Loucy (cell line): ENCODE measurements around the gene MIEF1.

Experiments used
- H2AFZ ChIP-seq: fragments of 200-600 bp; sonication (generic); 2 replicates; pipeline ENCODE4 v1.6.0; 2016; ENCODE audit warnings: antibody characterized with exemption, mild to moderate bottlenecking, low read length, moderate library complexity
- H3F3A ChIP-seq: fragments of 200-600 bp; 2 replicates; pipeline ENCODE4 v1.6.0; 2016; ENCODE audit warnings: antibody characterized with exemption, low read depth, mild to moderate bottlenecking
- H3K27me3 ChIP-seq: fragments of 200-600 bp; sonication (generic); 2 replicates; pipeline ENCODE4 v1.6.1; 2014; ENCODE audit warnings: low read length, mild to moderate bottlenecking; ENCODE audit not compliant: insufficient read depth, poor library complexity, severe bottlenecking
- H3K36me3 ChIP-seq: fragments of 200-600 bp; sonication (generic); 2 replicates; pipeline ENCODE4 v1.6.1; 2016; ENCODE audit warnings: low read length; ENCODE audit not compliant: insufficient read depth
- H3K4me1 ChIP-seq: fragments of 200-600 bp; sonication (generic); 2 replicates; pipeline ENCODE4 v1.5.1; 2014; ENCODE audit warnings: low read length, mild to moderate bottlenecking; ENCODE audit not compliant: insufficient read depth, poor library complexity, severe bottlenecking
- H3K4me2 ChIP-seq: fragments of 200-600 bp; sonication (generic); 2 replicates; pipeline ENCODE4 v1.6.0; 2014; ENCODE audit warnings: antibody characterized with exemption, low read length, low read depth, mild to moderate bottlenecking; ENCODE audit not compliant: poor library complexity, severe bottlenecking
- H3K4me3 ChIP-seq: fragments of 200-600 bp; sonication (generic); 2 replicates; pipeline ENCODE4 v1.5.1; 2014; ENCODE audit warnings: low read length, mild to moderate bottlenecking, mixed read lengths; ENCODE audit not compliant: poor library complexity, severe bottlenecking
- H3K79me2 ChIP-seq: fragments of 200-600 bp; sonication (generic); 2 replicates; pipeline ENCODE4 v1.6.1; 2014; ENCODE audit warnings: low read length; ENCODE audit not compliant: insufficient read depth
- H3K9ac ChIP-seq: fragments of 200-600 bp; sonication (generic); 2 replicates; pipeline ENCODE4 v1.6.0; 2014; ENCODE audit warnings: mild to moderate bottlenecking, low read depth, low read length, moderate library complexity; ENCODE audit not compliant: poor library complexity, severe bottlenecking
- H3K9me2 ChIP-seq: fragments of 200-600 bp; sonication (generic); replicated peaks from 2 replicates; pipeline ENCODE4 v1.6.1; 2016; ENCODE audit warnings: low read depth, low read length, mixed read lengths
- H3K9me3 ChIP-seq: fragments of 200-600 bp; sonication (generic); 2 replicates; pipeline ENCODE4 v1.6.1; 2014; ENCODE audit warnings: mild to moderate bottlenecking, antibody characterized with exemption, low read length, low read depth; ENCODE audit not compliant: insufficient read depth
- H4K20me1 ChIP-seq: fragments of 200-600 bp; sonication (generic); 2 replicates; pipeline ENCODE4 v1.6.0; 2014; ENCODE audit warnings: antibody characterized with exemption, low read length, mild to moderate bottlenecking; ENCODE audit not compliant: insufficient read depth, poor library complexity, severe bottlenecking
- EZH2phosphoT487 ChIP-seq: fragments of 200-600 bp; IDR thresholded peaks from 2 replicates; pipeline ENCODE4 v1.6.1; 2018; ENCODE audit warnings: antibody characterized with exemption, mild to moderate bottlenecking, moderate library complexity, borderline replicate concordance
- TF ChIP-seq, protein P1 (sequence below): fragments of 200-600 bp; sonication (generic); conservative IDR thresholded peaks from 2 replicates; pipeline ENCODE4 v1.5.1; 2014; ENCODE audit warnings: mild to moderate bottlenecking, antibody characterized with exemption, low read length

MIEF1 gene

DNA sequence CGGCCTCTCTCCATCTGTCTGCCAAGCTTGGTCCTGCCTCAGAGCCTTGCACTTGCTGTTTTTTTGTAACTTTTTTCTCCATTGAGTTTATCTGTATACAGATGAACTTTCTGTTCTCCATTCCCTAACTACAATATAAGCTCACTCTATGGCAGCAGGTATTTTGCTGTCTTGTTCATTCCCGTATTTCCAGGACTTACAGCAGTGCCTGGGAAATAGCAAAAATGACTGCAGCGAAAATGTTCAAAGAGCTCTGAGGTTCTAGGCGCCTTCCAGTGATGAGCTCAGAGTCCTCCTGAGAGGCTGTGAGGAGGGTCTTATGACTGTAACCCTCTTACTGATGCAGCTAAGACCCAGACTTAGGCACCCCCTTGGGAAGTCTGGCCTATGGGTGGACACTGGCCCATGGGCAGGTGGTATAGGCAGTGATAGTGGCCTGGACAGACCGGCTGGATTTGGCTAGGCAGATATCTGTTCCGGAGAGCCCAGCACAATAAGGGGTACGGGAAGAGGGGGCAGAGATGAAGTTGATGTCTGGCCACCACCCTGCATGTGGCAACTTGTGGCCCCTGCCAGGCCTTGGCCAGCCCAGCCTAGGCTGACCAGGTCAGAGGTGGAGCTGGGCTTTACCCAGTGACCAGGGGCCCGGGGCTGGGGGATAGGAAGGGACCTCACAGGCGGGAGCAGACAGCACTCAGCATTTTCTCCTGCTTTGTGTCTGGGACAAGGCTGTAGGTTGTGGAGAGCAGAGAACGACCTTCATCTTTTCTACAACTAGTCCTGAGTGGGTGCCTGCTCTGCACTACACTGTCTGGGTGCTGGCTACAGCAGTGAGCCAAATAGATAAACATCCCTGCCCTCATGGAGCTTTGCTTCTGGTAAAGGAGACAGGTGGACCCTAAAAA, 22.9 kb downstream of the MIEF1 start:
- TF ChIP-seq, protein P1, sequence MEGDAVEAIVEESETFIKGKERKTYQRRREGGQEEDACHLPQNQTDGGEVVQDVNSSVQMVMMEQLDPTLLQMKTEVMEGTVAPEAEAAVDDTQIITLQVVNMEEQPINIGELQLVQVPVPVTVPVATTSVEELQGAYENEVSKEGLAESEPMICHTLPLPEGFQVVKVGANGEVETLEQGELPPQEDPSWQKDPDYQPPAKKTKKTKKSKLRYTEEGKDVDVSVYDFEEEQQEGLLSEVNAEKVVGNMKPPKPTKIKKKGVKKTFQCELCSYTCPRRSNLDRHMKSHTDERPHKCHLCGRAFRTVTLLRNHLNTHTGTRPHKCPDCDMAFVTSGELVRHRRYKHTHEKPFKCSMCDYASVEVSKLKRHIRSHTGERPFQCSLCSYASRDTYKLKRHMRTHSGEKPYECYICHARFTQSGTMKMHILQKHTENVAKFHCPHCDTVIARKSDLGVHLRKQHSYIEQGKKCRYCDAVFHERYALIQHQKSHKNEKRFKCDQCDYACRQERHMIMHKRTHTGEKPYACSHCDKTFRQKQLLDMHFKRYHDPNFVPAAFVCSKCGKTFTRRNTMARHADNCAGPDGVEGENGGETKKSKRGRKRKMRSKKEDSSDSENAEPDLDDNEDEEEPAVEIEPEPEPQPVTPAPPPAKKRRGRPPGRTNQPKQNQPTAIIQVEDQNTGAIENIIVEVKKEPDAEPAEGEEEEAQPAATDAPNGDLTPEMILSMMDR, result no peak
- no peak for TF ChIP-seq EZH2phosphoT487
- Histone ChIP-seq H3F3A (peaks cover 19% of the 10 kb centered on the region), H3K4me2 (peak overlapping the region; percentile 95), H2AFZ (no peak overlapping the region), H3K9me2 (no peaks in the 10 kb centered on the region), H3K4me1 (peaks cover 48% of the 10 kb centered on the region), H3K79me2 (peaks cover 94% of the 10 kb centered on the region), H3K4me3 (peak overlapping the region; percentile 99), H3K9ac (peak overlapping the region; percentile 1), H3K9me3 (no peaks in the 10 kb centered on the region), H3K36me3 (peaks cover 49% of the 10 kb centered on the region), H4K20me1 (peaks cover 90% of the 10 kb centered on the region), H3K27me3 (peaks cover 13% of the 10 kb centered on the region)

DNA sequence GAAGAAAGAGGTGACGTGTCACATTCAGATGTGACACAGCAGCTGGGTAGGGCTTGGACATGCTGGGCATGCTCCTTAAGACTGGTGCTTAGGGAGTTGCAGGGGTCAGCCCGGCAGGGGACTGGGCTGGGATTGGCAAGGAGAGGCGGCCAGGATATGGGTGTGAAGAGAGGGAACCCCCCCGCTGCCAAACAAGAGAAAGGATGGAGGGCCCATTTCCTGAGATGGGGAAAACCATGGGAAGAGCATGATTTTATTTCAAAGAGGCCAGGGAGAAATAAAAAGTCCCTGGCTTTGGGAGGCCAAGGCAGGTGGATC, 23.5 kb downstream of the MIEF1 start:
- Histone ChIP-seq H3K4me1 (peaks cover 54% of the 10 kb centered on the region), H3K9me3 (no peaks in the 10 kb centered on the region), H3K9me2 (no peaks in the 10 kb centered on the region), H3F3A (peaks cover 19% of the 10 kb centered on the region), H3K36me3 (peaks cover 50% of the 10 kb centered on the region), H3K4me3 (peak overlapping the region; percentile 99), H4K20me1 (peaks cover 93% of the 10 kb centered on the region), H2AFZ (no peak overlapping the region), H3K79me2 (peaks cover 96% of the 10 kb centered on the region), H3K4me2 (peak overlapping the region; percentile 95), H3K9ac (peak overlapping the region; percentile 1), H3K27me3 (peaks cover 10% of the 10 kb centered on the region)
- TF ChIP-seq EZH2phosphoT487, result no peak
- TF ChIP-seq, protein P1, result no peak

DNA sequence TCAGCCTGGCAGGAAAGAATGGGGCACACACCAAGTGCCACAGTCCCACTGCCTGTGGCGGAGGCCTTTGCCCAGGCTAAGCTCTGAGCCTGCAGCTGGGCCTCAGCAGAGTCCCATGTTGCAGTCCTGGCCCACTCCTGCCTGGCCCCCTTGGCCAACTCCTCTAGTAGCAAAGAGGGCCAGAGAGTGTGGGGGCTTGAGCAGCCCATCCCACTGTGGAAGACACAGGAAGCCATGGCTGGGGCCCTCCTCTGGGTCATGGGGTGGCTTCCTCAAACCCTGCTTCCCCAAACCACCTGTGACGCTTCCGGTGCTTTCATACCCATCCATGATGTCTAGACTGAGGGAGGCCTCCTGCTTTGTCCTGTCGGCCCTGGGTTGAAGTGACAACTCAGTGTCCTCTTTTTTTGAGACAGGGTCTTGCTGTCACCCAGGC, 24.7 kb downstream of the MIEF1 start:
- Histone ChIP-seq H3K4me3 (no peak overlapping the region), H3K9me3 (no peaks in the 10 kb centered on the region), H3K4me2 (peak overlapping the region; percentile 22), H3K36me3 (peaks cover 42% of the 10 kb centered on the region), H3F3A (peaks cover 19% of the 10 kb centered on the region), H2AFZ (no peak overlapping the region), H3K9ac (no peak overlapping the region), H3K9me2 (no peaks in the 10 kb centered on the region), H3K27me3 (no peaks in the 10 kb centered on the region), H3K4me1 (peaks cover 62% of the 10 kb centered on the region), H4K20me1 (peaks cover 83% of the 10 kb centered on the region), H3K79me2 (peaks cover 96% of the 10 kb centered on the region)
- TF ChIP-seq EZH2phosphoT487, result no peak
- TF ChIP-seq, protein P1, result no peak
